ENCODE data around the gene GPX5. TPM values are rescaled to one million over a fixed set of nuclear protein-coding genes. Genes with fewer than 3 reads are reported as not detected.

The GPX5 gene
- total RNA-seq, 1 experiment from 2014 or later, result not detected

DNA sequence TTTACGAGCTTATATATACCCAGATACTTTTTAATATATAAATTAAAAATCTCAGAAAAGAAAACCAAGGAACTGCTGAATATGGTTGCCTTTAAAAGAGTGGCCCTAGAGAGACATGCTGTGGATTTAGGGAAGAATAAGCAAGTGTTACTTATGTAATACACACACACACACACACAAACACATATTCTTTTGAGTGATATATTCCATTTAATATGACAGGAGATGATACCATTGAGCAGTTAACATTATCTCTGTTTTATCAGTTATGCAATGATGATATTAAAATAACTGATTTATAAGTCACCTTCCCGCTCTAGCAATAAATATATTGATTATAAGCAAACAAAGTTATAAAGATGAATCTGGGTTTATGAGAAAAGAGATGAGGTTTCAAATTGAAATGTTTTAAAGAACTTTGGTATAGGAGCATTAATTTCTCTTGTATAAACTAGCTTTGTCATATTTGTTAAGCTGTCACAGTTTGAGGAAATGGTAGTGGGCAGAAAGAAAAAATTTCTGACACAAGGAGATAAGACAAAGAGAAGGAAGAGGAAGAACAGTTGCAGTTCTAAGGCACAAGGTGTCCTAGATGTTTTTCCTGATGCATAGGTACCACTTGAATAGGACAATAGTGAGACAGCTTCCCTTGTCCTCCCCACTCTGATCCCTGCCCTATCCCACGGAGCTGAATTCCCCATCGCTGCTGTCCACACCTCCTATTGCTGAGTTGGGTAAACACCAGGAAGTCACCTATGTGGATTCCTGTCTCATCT is 26.4 kb downstream of the GPX5 start:
- DNase-seq (ENCODE audit: low spot score), result no peak
- no peaks in the 10 kb centered on the region for H3K27me3 ChIP-seq (replicated peaks; ENCODE audit: insufficient read depth, low read depth, low read length, poor library complexity)
- no peaks in the 10 kb centered on the region for H3K4me1 ChIP-seq (ENCODE audit: insufficient read depth, low read length, poor library complexity, severe bottlenecking)
- ChIA-PET CTCF (interaction anchor here (0.7 kb wide), 1 partner anchor 29 kb away, joined by 3 read pairs; no protein-coding TSS in a partner anchor), POLR2A (ENCODE audit: low non-redundant PET) (no interaction called here)
- H3K9me3 ChIP-seq (ENCODE audit: low read depth, low read length, poor library complexity, severe bottlenecking), result no peaks in the 10 kb centered on the region
- H3K4me3 ChIP-seq (ENCODE audit: low read depth, low read length, poor library complexity, severe bottlenecking), result no peak overlapping the region
- H3K27ac ChIP-seq (ENCODE audit: low read depth, low read length, poor library complexity, severe bottlenecking), result no peak overlapping the region
- BruUV-seq (replicated peaks), result no TSS peak
- no peaks in the 10 kb centered on the region for H3K36me3 ChIP-seq (ENCODE audit: insufficient read depth, low read length, poor library complexity, severe bottlenecking)
- intact Hi-C loops (cut with micrococcal nuclease; ENCODE audit: unreplicated experiment), result no loop called here
- TF ChIP-seq EZH2 (IDR thresholded peaks at IDR 0.05; ENCODE audit: borderline replicate concordance, low read depth, low read length, poor library complexity, severe bottlenecking), result no peak
- TF ChIP-seq, protein P1, sequence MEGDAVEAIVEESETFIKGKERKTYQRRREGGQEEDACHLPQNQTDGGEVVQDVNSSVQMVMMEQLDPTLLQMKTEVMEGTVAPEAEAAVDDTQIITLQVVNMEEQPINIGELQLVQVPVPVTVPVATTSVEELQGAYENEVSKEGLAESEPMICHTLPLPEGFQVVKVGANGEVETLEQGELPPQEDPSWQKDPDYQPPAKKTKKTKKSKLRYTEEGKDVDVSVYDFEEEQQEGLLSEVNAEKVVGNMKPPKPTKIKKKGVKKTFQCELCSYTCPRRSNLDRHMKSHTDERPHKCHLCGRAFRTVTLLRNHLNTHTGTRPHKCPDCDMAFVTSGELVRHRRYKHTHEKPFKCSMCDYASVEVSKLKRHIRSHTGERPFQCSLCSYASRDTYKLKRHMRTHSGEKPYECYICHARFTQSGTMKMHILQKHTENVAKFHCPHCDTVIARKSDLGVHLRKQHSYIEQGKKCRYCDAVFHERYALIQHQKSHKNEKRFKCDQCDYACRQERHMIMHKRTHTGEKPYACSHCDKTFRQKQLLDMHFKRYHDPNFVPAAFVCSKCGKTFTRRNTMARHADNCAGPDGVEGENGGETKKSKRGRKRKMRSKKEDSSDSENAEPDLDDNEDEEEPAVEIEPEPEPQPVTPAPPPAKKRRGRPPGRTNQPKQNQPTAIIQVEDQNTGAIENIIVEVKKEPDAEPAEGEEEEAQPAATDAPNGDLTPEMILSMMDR (conservative IDR thresholded peaks at IDR 0.05; ENCODE audit: low read depth, low read length), result no peak

GRCh38 chr6:28553384-28553985 is 27.8 kb downstream of the GPX5 start:
- Histone ChIP-seq H3K4me3 (ENCODE audit: low read depth, low read length, poor library complexity, severe bottlenecking) (no peak overlapping the region), H3K4me1 (ENCODE audit: insufficient read depth, low read length, poor library complexity, severe bottlenecking) (no peaks in the 10 kb centered on the region), H3K27me3 (replicated peaks; ENCODE audit: insufficient read depth, low read depth, low read length, poor library complexity) (no peaks in the 10 kb centered on the region), H3K36me3 (ENCODE audit: insufficient read depth, low read length, poor library complexity, severe bottlenecking) (no peaks in the 10 kb centered on the region), H3K27ac (ENCODE audit: low read depth, low read length, poor library complexity, severe bottlenecking) (no peak overlapping the region), H3K9me3 (ENCODE audit: low read depth, low read length, poor library complexity, severe bottlenecking) (no peaks in the 10 kb centered on the region)
- no TSS peak for BruUV-seq (replicated peaks)
- TF ChIP-seq, protein P1 (conservative IDR thresholded peaks at IDR 0.05; ENCODE audit: low read depth, low read length), result no peak
- intact Hi-C loops (cut with micrococcal nuclease; ENCODE audit: unreplicated experiment), result no loop called here
- ChIA-PET CTCF (no interaction called here), POLR2A (ENCODE audit: low non-redundant PET) (no interaction called here)
- DNase-seq (ENCODE audit: low spot score), result no peak

GRCh38 chr6:28553986-28554881 is 28.6 kb downstream of the GPX5 start:
- Histone ChIP-seq H3K27me3 (replicated peaks; ENCODE audit: insufficient read depth, low read depth, low read length, poor library complexity) (no peaks in the 10 kb centered on the region), H3K4me3 (ENCODE audit: low read depth, low read length, poor library complexity, severe bottlenecking) (no peak overlapping the region), H3K4me1 (ENCODE audit: insufficient read depth, low read length, poor library complexity, severe bottlenecking) (no peaks in the 10 kb centered on the region), H3K36me3 (ENCODE audit: insufficient read depth, low read length, poor library complexity, severe bottlenecking) (no peaks in the 10 kb centered on the region), H3K9me3 (ENCODE audit: low read depth, low read length, poor library complexity, severe bottlenecking) (no peaks in the 10 kb centered on the region), H3K27ac (ENCODE audit: low read depth, low read length, poor library complexity, severe bottlenecking) (no peak overlapping the region)
- no peak for DNase-seq (ENCODE audit: low spot score)
- no peak for TF ChIP-seq EZH2 (IDR thresholded peaks at IDR 0.05; ENCODE audit: borderline replicate concordance, low read depth, low read length, poor library complexity, severe bottlenecking)
- TF ChIP-seq, protein P1 (conservative IDR thresholded peaks at IDR 0.05; ENCODE audit: low read depth, low read length), result no peak
- ChIA-PET POLR2A (ENCODE audit: low non-redundant PET) (no interaction called here), CTCF (no interaction called here)
- intact Hi-C loops (cut with micrococcal nuclease; ENCODE audit: unreplicated experiment), result no loop called here
- BruUV-seq (replicated peaks), result no TSS peak
